CD4-positive, alpha-beta T cell (primary cell): ENCODE data around the gene ZNF558. TPM values are rescaled to one million over a fixed set of nuclear protein-coding genes. Genes with fewer than 3 reads are reported as not detected.

Experiments
- total RNA-seq, 174 experiments: library from RNA in 2 of 174; stranded (reverse) in 2 of 174; gene quantifications; one replicate each; pipeline ENCODE4 v1.2.3 and lab custom pipeline; 2021 to 2026

Gene ZNF558
- total RNA-seq, 2 experiments from 2014 or later, result 22.2 to 23.3 TPM

Other genes with a start within 250 kb of the ZNF558 start
- 10 to 100 TPM; 67.5 to 72.9 TPM for gene ADAMTS10, start 221.6 kb downstream of the ZNF558 start, total RNA-seq
- gene NFILZ, start 201.7 kb downstream of the ZNF558 start, total RNA-seq, result not detected
- gene ACTL9, start 133.5 kb downstream of the ZNF558 start, total RNA-seq, result not detected
- not detected for gene OR2Z1, start 110.7 kb downstream of the ZNF558 start, total RNA-seq
- gene MBD3L1, start 73 bp upstream of the ZNF558 start, total RNA-seq, result not detected
- gene MUC16, start 178.1 kb upstream of the ZNF558 start, total RNA-seq, result under 1 TPM in 1 of 2 experiments, not detected in 1; under 0.01 TPM